Measurements from ENCODE around the gene MMP20. TPM values are rescaled to one million over a fixed set of nuclear protein-coding genes. Genes with fewer than 3 reads are reported as not detected.

MMP20 gene
- total RNA-seq, 2 donors from 2014 or later = not detected

DNA sequence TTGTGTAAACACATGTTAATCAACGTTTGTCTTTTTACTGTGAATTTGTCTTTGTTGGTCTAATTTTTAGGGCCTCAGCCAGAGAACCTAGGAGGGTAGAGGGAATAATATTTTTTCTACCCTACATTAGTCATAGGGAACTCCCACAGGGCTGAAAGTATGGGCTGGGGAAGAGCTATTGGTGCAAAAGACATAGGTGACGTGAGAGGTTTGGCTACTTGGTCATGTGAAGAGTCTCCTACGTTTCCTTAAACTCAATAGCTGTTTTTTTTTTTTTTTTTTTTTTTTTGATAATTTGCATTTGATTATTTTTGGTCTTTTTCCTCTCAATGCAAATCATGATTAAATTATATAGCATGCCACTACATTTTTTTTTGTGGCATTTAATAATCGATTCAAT lies 78.7 kb downstream of the MMP20 start:
- peaks cover 2% of the 10 kb centered on the region for H3K4me1 Mint-ChIP-seq
- Histone ChIP-seq H3K4me1 (ENCODE audit: control insufficient read depth, insufficient read depth, low read length) (no peaks in the 10 kb centered on the region), H3K9me3 (ENCODE audit: control insufficient read depth, low read length) (no peaks in the 10 kb centered on the region), H3K36me3 (ENCODE audit: control insufficient read depth, insufficient read depth, low read length) (no peaks in the 10 kb centered on the region), H3K27ac (ENCODE audit: low read depth, low read length) (no peak overlapping the region), H3K27me3 (ENCODE audit: control insufficient read depth, insufficient read depth, low read length, poor library complexity, severe bottlenecking) (no peaks in the 10 kb centered on the region), H3K4me3 (ENCODE audit: low read length) (no peak overlapping the region), H3K9ac (ENCODE audit: extremely low read depth, low read length, poor library complexity, severe bottlenecking) (no peak overlapping the region)
- H3K36me3 Mint-ChIP-seq (ENCODE audit: low read depth) = no peaks in the 10 kb centered on the region
- 83 to 100% methylated on average over 2 to 3 of the region's 4 CpGs for WGBS, 2 experiments (ENCODE audit: insufficient coverage in 1 of 2, insufficient read length in 1 of 2)
- no peak overlapping the region for H3K27ac Mint-ChIP-seq
- H3K27me3 Mint-ChIP-seq (ENCODE audit: insufficient read depth) = no peaks in the 10 kb centered on the region
- H3K9me3 Mint-ChIP-seq = no peaks in the 10 kb centered on the region
- TF ChIP-seq, protein P1, sequence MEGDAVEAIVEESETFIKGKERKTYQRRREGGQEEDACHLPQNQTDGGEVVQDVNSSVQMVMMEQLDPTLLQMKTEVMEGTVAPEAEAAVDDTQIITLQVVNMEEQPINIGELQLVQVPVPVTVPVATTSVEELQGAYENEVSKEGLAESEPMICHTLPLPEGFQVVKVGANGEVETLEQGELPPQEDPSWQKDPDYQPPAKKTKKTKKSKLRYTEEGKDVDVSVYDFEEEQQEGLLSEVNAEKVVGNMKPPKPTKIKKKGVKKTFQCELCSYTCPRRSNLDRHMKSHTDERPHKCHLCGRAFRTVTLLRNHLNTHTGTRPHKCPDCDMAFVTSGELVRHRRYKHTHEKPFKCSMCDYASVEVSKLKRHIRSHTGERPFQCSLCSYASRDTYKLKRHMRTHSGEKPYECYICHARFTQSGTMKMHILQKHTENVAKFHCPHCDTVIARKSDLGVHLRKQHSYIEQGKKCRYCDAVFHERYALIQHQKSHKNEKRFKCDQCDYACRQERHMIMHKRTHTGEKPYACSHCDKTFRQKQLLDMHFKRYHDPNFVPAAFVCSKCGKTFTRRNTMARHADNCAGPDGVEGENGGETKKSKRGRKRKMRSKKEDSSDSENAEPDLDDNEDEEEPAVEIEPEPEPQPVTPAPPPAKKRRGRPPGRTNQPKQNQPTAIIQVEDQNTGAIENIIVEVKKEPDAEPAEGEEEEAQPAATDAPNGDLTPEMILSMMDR (conservative IDR thresholded peaks at IDR 0.05) = no peak
- no peak for DNase-seq
- H3K4me3 Mint-ChIP-seq = no peak overlapping the region

GRCh38 chr11:102545701-102546100 lies 79.4 kb downstream of the MMP20 start:
- 93 to 95% methylated on average over 3 to 4 of the region's 4 CpGs for WGBS, 2 experiments (ENCODE audit: insufficient coverage in 1 of 2, insufficient read length in 1 of 2)
- H3K9ac ChIP-seq (ENCODE audit: extremely low read depth, low read length, poor library complexity, severe bottlenecking) = no peak overlapping the region
- DNase-seq = no peak
- H3K36me3 ChIP-seq (ENCODE audit: control insufficient read depth, insufficient read depth, low read length) = no peaks in the 10 kb centered on the region
- TF ChIP-seq, protein P1 (conservative IDR thresholded peaks at IDR 0.05) = no peak
- H3K4me1 ChIP-seq (ENCODE audit: control insufficient read depth, insufficient read depth, low read length) = no peaks in the 10 kb centered on the region
- no peak overlapping the region for H3K27ac ChIP-seq (ENCODE audit: low read depth, low read length)
- Mint-ChIP-seq H3K27ac (no peak overlapping the region), H3K36me3 (ENCODE audit: low read depth) (no peaks in the 10 kb centered on the region), H3K4me1 (peaks cover 2% of the 10 kb centered on the region), H3K4me3 (no peak overlapping the region), H3K27me3 (ENCODE audit: insufficient read depth) (no peaks in the 10 kb centered on the region), H3K9me3 (peaks cover 1% of the 10 kb centered on the region)
- H3K27me3 ChIP-seq (ENCODE audit: control insufficient read depth, insufficient read depth, low read length, poor library complexity, severe bottlenecking) = no peaks in the 10 kb centered on the region
- H3K9me3 ChIP-seq (ENCODE audit: control insufficient read depth, low read length) = no peaks in the 10 kb centered on the region
- no peak overlapping the region for H3K4me3 ChIP-seq (ENCODE audit: low read length)

DNA sequence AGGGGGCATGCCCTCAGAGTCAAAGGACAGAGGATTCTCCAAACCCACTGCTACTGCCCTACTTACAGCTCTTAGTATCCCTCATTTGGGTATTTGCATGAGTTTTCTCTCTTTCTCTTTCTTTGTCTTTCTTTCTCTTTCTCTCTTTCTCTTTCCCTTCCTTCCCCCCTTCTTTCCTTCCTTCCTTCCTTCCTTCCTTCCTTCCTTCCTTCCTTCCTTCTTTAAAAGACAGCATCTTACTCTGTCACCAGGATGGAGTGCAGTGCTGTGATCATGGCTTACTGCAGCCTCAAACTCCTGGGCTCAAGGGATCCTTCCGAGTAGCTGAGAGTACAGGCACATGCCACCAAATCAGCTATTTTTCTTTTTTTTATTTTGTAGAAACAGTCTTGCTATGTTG lies 80.5 kb downstream of the MMP20 start:
- Histone ChIP-seq H3K4me3 (ENCODE audit: low read length) (no peak overlapping the region), H3K27me3 (ENCODE audit: control insufficient read depth, insufficient read depth, low read length, poor library complexity, severe bottlenecking) (no peaks in the 10 kb centered on the region), H3K36me3 (ENCODE audit: control insufficient read depth, insufficient read depth, low read length) (no peaks in the 10 kb centered on the region), H3K27ac (ENCODE audit: low read depth, low read length) (no peak overlapping the region), H3K9me3 (ENCODE audit: control insufficient read depth, low read length) (no peaks in the 10 kb centered on the region), H3K4me1 (ENCODE audit: control insufficient read depth, insufficient read depth, low read length) (no peaks in the 10 kb centered on the region), H3K9ac (ENCODE audit: extremely low read depth, low read length, poor library complexity, severe bottlenecking) (no peak overlapping the region)
- TF ChIP-seq, protein P1 (conservative IDR thresholded peaks at IDR 0.05) = no peak
- H3K27ac Mint-ChIP-seq = no peak overlapping the region
- 92% methylated on average over 1 of the region's 1 CpG; no CpG with 5 or more reads in 1 of the 2 experiments for WGBS, 2 experiments (ENCODE audit: insufficient coverage in 1 of 2, insufficient read length in 1 of 2)
- peaks cover 2% of the 10 kb centered on the region for H3K9me3 Mint-ChIP-seq
- DNase-seq = no peak
- no peaks in the 10 kb centered on the region for H3K27me3 Mint-ChIP-seq (ENCODE audit: insufficient read depth)
- H3K4me1 Mint-ChIP-seq = peaks cover 2% of the 10 kb centered on the region
- no peaks in the 10 kb centered on the region for H3K36me3 Mint-ChIP-seq (ENCODE audit: low read depth)
- no peak overlapping the region for H3K4me3 Mint-ChIP-seq

Data from endodermal cell (in vitro differentiated cells).